ENCODE results near the gene ZNF48. TPM values are rescaled to one million over a fixed set of nuclear protein-coding genes. Genes with fewer than 3 reads are reported as not detected.

Gene ZNF48
- total RNA-seq, 1 donor, result 3.8 TPM

DNA sequence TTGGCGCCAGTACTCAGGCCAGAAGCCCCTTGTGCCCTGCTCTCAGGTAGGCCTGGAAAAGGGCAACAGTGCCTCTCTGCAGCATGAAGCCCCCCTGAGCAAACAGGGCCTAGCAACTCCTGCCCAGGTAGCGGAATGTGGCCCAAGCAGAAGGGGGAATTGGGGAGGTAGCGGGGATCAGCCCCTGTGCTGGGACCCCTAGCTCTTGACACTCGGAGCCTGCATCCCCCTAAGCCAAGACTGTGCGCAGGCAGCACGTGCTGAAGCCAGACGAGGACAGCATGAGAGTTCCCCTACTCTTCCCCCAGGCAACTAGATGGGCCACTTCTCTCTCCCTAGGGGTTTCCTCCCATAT is 39.3 kb upstream of the ZNF48 start:
- Histone ChIP-seq H3K4me1 (ENCODE audit: insufficient read depth, low read length) (peaks cover 35% of the 10 kb centered on the region), H3K4me3 (ENCODE audit: low read length) (peak overlapping the region; percentile 90), H3K9me3 (ENCODE audit: low read depth, low read length) (no peaks in the 10 kb centered on the region), H3K27me3 (ENCODE audit: insufficient read depth, low read length) (no peaks in the 10 kb centered on the region)

GRCh38 chr16:30356401-30357084 is 38.7 kb upstream of the ZNF48 start:
- Histone ChIP-seq H3K4me3 (ENCODE audit: low read length) (no peak overlapping the region), H3K4me1 (ENCODE audit: insufficient read depth, low read length) (peaks cover 29% of the 10 kb centered on the region), H3K27me3 (ENCODE audit: insufficient read depth, low read length) (no peaks in the 10 kb centered on the region), H3K9me3 (ENCODE audit: low read depth, low read length) (no peaks in the 10 kb centered on the region)

DNA sequence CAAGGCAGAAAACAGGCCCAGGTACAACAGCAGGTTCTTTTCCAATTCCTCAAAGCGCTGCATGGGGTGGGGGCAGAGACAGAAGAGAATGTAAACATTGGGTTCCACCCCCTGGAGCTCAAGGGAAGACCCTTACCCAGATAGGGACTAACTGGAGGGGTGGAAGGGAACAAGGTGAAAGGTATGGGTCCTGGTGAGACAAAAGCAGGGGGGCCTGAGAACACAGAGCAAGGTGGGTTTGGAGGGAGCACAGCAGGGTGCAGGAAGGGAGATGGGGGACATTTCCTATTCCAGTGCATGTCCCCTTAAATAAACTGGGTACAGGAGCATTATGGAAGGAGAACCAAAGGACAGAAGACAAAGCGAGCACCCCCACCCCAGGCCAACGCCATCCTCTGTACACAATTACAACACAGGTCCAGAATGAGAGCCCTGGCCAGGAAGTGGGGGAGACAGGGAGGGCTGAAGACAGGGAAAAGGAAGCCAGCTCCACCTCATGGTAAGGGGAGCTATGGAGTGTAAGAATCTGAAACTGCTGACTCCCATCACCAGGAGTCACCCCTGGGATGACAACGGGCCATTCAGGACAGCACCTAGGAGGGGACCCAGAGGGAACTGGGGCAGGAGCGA is 38.0 kb upstream of the ZNF48 start:
- no peaks in the 10 kb centered on the region for H3K9me3 ChIP-seq (ENCODE audit: low read depth, low read length)
- no peak overlapping the region for H3K4me3 ChIP-seq (ENCODE audit: low read length)
- H3K4me1 ChIP-seq (ENCODE audit: insufficient read depth, low read length), result peaks cover 29% of the 10 kb centered on the region
- H3K27me3 ChIP-seq (ENCODE audit: insufficient read depth, low read length), result no peaks in the 10 kb centered on the region

DNA sequence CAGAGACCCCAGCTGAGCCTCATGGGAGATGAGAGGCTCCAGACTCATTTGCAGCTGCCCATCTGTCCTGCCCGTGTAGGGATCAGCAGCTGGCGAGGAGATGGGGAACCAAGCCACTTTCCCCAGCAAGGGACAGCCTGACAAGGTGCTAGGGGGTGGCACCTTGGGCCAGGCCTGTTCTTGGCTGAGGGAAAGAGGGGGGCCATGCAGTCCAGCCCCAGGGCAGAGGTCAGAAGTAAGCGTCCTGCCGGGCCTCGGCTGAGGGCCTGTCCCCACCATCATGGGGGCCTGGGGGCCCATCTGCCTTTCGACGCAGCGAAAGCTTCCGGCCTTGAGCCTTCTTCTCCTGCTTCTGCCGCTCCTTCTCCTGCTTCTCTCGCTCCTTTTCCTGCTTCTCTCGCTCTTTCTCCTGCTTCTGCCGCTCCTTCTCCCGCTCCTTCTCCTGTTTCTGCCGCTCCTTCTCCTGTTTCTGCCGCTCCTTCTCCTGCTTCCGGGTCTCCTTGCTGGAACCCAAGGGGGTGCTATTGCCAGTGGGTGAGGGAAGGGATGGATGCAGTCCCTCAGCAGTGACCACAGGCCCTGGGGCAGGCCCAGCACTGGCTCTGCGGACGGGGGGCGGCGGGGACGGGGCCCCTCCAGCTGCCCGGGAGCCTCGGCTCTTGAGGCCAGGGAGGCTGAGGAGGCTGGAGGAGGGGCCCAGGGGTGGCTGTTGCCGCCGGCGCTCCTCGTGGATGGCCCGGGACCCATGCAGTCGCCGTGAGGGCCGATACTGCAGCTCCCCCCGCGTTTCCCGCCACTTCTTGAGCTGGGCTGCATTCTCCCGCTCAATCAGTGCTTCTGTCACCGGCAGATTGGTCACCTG is 37.3 kb upstream of the ZNF48 start:
- H3K4me1 ChIP-seq (ENCODE audit: insufficient read depth, low read length), result peaks cover 29% of the 10 kb centered on the region
- no peaks in the 10 kb centered on the region for H3K27me3 ChIP-seq (ENCODE audit: insufficient read depth, low read length)
- H3K4me3 ChIP-seq (ENCODE audit: low read length), result no peak overlapping the region
- H3K9me3 ChIP-seq (ENCODE audit: low read depth, low read length), result no peaks in the 10 kb centered on the region

DNA sequence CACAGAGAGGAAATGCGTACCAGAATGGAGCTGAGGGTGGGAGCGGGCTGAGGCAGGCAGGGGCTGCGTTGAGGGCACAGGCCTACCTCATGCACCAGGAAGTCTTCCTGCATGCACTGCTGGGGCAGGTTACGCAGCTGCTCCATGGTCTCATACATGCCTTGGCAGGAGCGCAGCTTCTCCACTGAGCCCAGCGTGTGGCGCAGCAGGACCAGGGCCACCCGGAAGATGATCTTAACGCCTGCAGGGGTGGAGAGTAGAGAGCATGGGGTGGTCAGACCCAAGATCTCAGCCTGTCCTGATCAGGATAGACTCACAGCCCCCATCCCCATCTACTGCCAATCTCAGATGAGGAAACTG is 36.7 kb upstream of the ZNF48 start:
- peaks cover 25% of the 10 kb centered on the region for H3K4me1 ChIP-seq (ENCODE audit: insufficient read depth, low read length)
- H3K4me3 ChIP-seq (ENCODE audit: low read length), result no peak overlapping the region
- no peaks in the 10 kb centered on the region for H3K27me3 ChIP-seq (ENCODE audit: insufficient read depth, low read length)
- no peaks in the 10 kb centered on the region for H3K9me3 ChIP-seq (ENCODE audit: low read depth, low read length)

DNA sequence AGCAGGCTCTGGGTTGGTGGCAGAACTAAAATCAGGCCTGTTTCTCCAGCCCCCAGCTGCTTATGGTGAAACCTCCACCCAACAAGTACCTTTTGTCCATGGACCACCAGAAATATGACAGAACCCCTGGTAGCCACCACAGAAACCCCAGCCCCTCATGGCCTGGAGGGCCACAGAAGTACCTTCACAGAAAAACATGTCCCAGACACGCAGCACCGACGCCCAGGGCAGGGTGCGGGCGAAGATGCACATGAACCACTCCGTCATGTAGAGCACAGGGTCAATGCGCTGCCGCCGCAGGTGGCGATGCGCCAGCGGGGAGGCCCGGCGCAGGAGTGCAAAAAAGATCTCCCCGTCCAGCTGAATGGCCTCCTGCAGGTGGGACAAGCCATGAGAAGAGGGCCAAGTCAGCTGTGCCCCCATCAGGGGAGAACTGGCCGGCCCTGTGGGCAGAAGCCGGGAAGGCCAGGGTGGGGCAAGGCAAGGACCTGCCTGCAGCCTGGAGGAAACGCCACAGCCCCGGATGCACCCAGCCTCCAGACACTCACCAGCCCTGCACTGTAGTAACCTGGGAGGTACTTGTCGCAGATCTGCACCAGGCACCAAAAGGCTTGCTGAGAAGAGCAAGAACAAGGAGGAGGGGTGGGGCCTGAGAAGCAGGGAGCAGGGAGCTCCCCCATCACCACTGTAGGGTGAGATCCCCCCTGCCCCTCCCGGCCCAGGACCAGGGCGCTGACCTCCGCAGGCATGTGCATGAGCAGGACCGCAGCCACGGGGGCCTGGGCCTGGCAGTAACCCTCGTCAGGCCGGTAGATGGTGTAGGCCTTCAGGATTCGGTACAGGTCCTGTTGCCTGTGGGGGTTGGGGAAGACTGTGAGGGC is 36.0 kb upstream of the ZNF48 start:
- H3K4me1 ChIP-seq (ENCODE audit: insufficient read depth, low read length), result peaks cover 19% of the 10 kb centered on the region
- H3K9me3 ChIP-seq (ENCODE audit: low read depth, low read length), result no peaks in the 10 kb centered on the region
- H3K27me3 ChIP-seq (ENCODE audit: insufficient read depth, low read length), result no peaks in the 10 kb centered on the region
- no peak overlapping the region for H3K4me3 ChIP-seq (ENCODE audit: low read length)

- Histone ChIP-seq H3K27me3 (ENCODE audit: insufficient read depth, low read length) (no peaks in the 10 kb centered on the region), H3K4me1 (ENCODE audit: insufficient read depth, low read length) (peaks cover 15% of the 10 kb centered on the region), H3K4me3 (ENCODE audit: low read length) (no peak overlapping the region), H3K9me3 (ENCODE audit: low read depth, low read length) (no peaks in the 10 kb centered on the region)
These were observed 35.4 kb upstream of the ZNF48 start for GRCh38 chr16:30359871-30360170.

DNA sequence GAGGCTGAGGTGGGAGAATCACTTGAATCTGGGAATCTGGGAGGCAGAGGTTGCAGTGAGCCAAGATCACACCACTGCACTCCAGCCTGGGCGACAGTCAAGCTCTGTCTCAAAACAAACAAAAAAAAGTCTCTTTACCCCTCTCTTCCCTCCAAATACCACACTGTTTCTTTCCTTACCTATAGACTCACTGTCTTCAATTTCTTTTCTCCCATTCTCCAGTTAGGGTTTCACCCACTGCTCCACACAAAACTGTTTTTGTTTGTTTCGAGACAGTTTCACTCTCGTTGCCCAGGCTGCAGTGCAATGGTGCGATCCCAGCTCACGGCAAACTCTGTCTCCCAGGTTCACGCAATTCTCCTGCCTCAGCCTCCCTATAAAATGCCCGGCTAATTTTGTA is 34.0 kb upstream of the ZNF48 start:
- Histone ChIP-seq H3K9me3 (ENCODE audit: low read depth, low read length) (no peaks in the 10 kb centered on the region), H3K27me3 (ENCODE audit: insufficient read depth, low read length) (no peaks in the 10 kb centered on the region), H3K4me3 (ENCODE audit: low read length) (no peak overlapping the region), H3K4me1 (ENCODE audit: insufficient read depth, low read length) (peaks cover 6% of the 10 kb centered on the region)

DNA sequence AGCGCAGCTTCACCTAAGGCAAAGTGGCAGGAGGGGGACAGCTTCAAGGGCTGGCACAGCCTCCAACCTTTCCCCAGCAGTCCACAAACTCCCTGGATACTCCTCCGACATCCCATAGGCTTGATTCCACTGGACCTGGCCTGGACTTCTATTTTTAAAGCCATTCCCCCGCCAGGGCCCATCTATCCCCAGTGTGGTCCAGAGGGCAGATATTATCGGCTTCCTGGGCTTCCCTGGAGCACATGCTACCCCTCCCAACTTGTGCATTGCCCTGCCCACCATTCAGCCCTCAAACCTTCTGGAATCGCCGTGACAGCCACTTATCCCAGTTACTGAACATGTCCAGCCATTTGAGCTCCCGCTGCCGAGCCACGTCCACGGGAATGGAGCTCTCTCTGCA is 30.0 kb upstream of the ZNF48 start:
- Histone ChIP-seq H3K4me3 (ENCODE audit: low read length) (no peak overlapping the region), H3K9me3 (ENCODE audit: low read depth, low read length) (no peaks in the 10 kb centered on the region), H3K27me3 (ENCODE audit: insufficient read depth, low read length) (no peaks in the 10 kb centered on the region), H3K4me1 (ENCODE audit: insufficient read depth, low read length) (peaks cover 31% of the 10 kb centered on the region)

GRCh38 chr16:30366511-30366910 is 28.7 kb upstream of the ZNF48 start:
- Histone ChIP-seq H3K27me3 (ENCODE audit: insufficient read depth, low read length) (no peaks in the 10 kb centered on the region), H3K4me3 (ENCODE audit: low read length) (no peak overlapping the region), H3K9me3 (ENCODE audit: low read depth, low read length) (no peaks in the 10 kb centered on the region), H3K4me1 (ENCODE audit: insufficient read depth, low read length) (peaks cover 37% of the 10 kb centered on the region)

DNA sequence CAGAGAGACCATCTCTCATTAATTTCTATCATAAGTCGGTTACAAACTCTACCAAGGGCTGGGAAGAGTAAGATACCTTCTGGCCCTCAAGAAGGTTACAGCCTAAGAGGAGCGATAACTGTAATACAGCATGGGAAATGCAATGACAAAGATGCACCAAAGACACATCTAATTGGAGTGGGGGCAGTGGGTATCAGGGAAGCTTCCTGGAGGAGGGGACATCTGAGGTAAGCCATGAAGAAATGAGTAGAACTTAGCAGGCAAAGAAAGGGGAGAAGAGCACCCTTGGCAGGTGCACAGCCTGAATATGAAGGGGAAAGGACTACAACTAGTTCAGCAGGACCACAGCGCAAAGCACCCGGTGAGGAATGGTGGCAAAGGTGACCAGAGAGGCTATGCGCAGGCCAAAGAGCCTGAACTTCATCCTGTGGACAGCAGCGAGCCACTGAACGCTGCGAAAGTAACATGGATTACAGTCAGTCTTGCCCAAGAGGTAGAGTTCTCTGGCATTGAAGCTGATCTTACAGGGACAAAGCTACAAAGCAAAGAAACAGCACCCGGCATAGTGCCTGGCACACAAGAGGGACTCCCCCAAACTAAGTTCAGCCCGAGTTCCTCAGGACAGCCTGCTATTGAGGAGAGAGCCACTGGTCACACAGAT is 27.7 kb upstream of the ZNF48 start:
- Histone ChIP-seq H3K4me1 (ENCODE audit: insufficient read depth, low read length) (peaks cover 39% of the 10 kb centered on the region), H3K27me3 (ENCODE audit: insufficient read depth, low read length) (no peaks in the 10 kb centered on the region), H3K4me3 (ENCODE audit: low read length) (no peak overlapping the region), H3K9me3 (ENCODE audit: low read depth, low read length) (no peaks in the 10 kb centered on the region)

DNA sequence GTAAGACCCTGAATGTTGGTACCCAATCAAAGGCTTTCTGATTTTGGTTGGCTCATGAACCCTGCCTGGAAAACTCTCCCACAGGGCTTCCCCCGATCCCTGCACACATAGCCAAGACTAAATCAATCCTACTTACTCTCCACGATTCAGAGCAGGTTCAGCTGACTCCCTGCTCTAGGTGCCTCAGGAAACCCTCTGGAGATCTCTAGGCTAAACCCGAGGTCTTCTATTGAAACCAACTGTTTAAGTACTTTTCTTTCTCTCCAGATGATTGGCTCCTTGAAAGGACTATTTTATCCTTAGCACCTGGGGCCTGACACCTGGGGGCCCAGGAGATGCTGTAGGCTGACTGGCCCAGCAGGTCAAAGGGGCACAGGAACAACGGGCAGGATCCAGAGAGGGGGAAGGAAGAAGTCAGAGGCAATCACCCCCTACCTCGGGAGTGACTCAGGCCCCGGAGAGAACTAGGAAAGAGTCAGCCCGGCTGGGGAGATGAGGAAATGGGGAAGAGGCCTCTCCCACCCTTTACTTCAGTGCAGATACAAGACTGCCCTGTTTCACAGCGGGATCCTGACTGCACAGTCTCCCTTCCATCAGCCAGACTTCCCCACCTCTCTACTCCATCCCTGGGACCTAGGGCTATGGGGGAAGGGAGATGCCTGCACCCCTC is 27.0 kb upstream of the ZNF48 start:
- Histone ChIP-seq H3K4me3 (ENCODE audit: low read length) (peak overlapping the region; percentile 58), H3K27me3 (ENCODE audit: insufficient read depth, low read length) (no peaks in the 10 kb centered on the region), H3K4me1 (ENCODE audit: insufficient read depth, low read length) (peaks cover 39% of the 10 kb centered on the region), H3K9me3 (ENCODE audit: low read depth, low read length) (no peaks in the 10 kb centered on the region)

- Histone ChIP-seq H3K27me3 (ENCODE audit: insufficient read depth, low read length) (no peaks in the 10 kb centered on the region), H3K4me1 (ENCODE audit: insufficient read depth, low read length) (peaks cover 39% of the 10 kb centered on the region), H3K4me3 (ENCODE audit: low read length) (peak overlapping the region; percentile 58), H3K9me3 (ENCODE audit: low read depth, low read length) (no peaks in the 10 kb centered on the region)
These were observed 26.5 kb upstream of the ZNF48 start for GRCh38 chr16:30368792-30369090.

Measured in mononuclear cell (primary cell).